Activated T-helper 1 cell treated with anti-CD3 and anti-CD28 coated beads, Interleukin-12 subunit alpha, Interleukin-12 subunit beta, Interleukin-2, Interleukin-4 antibody, amounts not matched to agents 30 ng/mL and 10 ng/mL and 1 ng/mL, durations not matched to agents 14 hours and 24 hours and 36 hours (primary cell): ENCODE results near the gene GRAMD1A. TPM values are rescaled to one million over a fixed set of nuclear protein-coding genes. Genes with fewer than 3 reads are reported as not detected.

Experiments
- DNase-seq: peaks from one replicate; pipeline ENCODE4 v3.0.0; 2021; ENCODE audit warnings: low spot score
- H3K27ac Mint-ChIP-seq: one replicate; pipeline ENCODE4 v1.8.0; 2021; ENCODE audit warnings: mild to moderate bottlenecking, mixed read lengths
- H3K27me3 Mint-ChIP-seq: one replicate; pipeline ENCODE4 v1.8.0; 2022; ENCODE audit warnings: mild to moderate bottlenecking, moderate library complexity, mixed read lengths; ENCODE audit not compliant: insufficient read depth
- H3K36me3 Mint-ChIP-seq: one replicate; pipeline ENCODE4 v1.8.0; 2021; ENCODE audit warnings: low read depth, mixed read lengths
- H3K4me1 Mint-ChIP-seq: one replicate; pipeline ENCODE4 v1.8.0; 2021; ENCODE audit warnings: low read depth, mixed read lengths
- H3K4me3 Mint-ChIP-seq: one replicate; pipeline ENCODE4 v1.8.0; 2021; ENCODE audit warnings: mild to moderate bottlenecking, moderate library complexity, mixed read lengths
- H3K9me3 Mint-ChIP-seq: one replicate; pipeline ENCODE4 v1.8.0; 2021; ENCODE audit warnings: mixed read lengths
- intact Hi-C: fragments of 100-400 bp; cut with micrococcal nuclease; formaldehyde crosslinking; loops from one replicate; pipeline ENCODE4 v1.15.1; 2024
- total RNA-seq: library from RNA; stranded (reverse); gene quantifications from 2 replicates; pipeline ENCODE4 v1.2.3, GENCODE V29; 2022

The GRAMD1A gene
- total RNA-seq, 1 donor from 2014 or later: 176 TPM

DNA sequence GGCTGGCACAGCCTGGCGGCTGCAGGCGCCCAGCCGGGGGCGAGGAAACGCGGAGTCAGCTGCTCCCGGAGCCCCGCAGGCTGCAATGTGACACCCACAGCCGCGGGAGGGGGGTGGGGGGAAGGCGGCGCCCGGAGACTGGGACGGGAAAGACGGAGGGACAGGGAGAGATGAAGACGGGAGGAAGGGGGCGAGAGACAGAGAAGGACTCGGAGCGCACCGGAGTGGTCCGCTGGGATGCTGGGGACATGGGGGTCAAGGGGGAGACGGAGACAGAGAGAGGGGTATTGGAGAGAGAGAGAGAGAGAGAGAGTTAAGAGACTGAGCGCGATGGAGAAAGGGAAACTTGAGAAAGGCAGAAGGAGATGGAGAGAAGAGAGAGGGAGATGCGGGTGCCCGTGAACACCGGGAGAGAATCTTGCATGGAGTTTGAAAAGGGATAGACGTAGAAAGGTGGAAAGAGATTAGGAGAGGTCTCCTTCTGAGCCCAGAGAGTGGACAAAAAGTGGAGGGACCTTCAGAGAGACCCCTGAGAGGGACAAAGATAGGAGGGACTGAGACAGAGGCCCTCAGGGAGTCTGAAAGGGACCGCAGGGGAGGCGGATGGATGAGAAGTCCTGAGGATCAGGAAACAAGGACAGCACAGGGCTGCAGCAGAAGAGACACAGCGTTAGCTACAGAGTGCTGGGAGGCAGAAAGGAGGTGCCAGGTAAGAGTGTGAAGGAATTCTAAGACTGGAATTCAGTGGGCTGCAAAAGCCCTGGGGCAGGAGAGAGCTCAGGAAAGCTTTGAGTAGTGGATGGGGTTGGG lies 31.2 kb downstream of the GRAMD1A start:
- intact Hi-C loops: no loop called here
- peaks cover 7% of the 10 kb centered on the region for H3K4me1 Mint-ChIP-seq
- no peak for DNase-seq
- H3K9me3 Mint-ChIP-seq: no peaks in the 10 kb centered on the region
- H3K4me3 Mint-ChIP-seq: peak overlapping the region; percentile 79
- H3K27ac Mint-ChIP-seq: peak overlapping the region; percentile 37
- H3K27me3 Mint-ChIP-seq: peaks cover 23% of the 10 kb centered on the region
- peaks cover 11% of the 10 kb centered on the region for H3K36me3 Mint-ChIP-seq

DNA sequence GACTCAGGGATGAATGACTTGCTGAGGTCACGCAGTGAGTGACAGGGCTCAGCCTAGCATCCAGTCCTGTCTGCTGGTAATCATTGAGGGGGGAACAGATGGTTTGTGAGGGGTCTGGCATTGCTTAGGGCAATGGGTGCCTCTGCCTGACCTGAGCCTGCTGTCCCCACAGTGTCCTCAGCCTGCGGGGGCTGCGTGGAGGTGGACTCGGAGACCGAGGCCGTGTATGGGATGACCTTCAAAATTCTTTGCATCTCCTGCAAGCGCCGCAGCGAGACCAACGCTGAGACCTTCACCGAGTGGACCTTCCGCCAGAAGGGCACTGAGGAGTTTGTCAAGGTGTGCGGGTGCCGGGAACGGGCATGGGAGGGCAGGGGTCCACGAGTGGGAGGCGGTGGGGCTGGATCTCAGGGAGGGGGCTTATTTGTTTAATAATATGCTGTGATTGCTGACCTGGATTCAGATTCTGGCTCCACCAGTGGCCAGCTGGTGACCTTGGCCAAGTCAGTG lies 32.3 kb downstream of the GRAMD1A start:
- Mint-ChIP-seq H3K36me3 (peaks cover 8% of the 10 kb centered on the region), H3K27ac (no peak overlapping the region), H3K27me3 (peaks cover 23% of the 10 kb centered on the region), H3K4me1 (peaks cover 7% of the 10 kb centered on the region), H3K4me3 (no peak overlapping the region), H3K9me3 (no peaks in the 10 kb centered on the region)
- DNase-seq: no peak
- intact Hi-C loops: no loop called here

DNA sequence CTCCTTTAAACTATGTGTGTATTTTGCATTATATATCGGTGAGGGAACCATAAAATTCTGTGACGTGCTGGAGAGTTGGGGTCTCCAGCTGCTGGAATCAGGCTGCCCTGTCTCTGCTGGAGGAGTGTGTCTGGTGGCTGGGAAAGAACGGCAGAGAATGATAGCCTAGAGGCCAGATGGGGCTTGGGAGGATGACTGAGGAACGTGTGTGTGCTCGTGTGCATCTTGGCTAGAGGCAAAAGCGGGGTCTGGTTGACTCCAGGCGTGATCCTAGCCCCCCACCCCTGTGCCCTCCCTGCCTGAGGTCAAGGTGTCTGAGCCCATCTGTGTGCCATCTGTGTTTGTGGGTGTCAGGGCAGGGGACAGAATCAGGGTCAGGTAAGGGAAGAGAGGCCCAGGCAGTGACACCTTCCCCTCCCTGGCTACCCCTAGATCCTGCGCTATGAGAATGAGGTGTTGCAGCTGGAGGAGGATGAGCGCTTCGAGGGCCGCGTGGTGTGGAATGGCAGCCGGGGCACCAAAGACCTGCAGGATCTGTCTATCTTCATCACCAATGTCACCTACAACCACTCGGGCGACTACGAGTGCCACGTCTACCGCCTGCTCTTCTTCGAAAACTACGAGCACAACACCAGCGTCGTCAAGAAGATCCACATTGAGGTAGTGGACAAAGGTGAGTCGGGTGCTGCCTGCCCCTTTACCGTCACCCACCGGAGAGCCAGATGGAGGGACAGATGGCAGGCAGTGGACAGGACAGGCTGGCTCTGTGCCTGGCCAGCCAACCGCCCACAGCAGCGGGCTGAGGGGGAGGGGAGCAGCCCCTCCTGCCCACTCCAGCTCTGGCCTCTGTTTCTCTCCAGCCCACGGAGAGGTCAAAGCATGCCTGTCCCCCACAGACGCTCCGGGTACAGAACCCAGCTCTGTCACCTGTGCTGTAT lies 33.2 kb downstream of the GRAMD1A start:
- intact Hi-C loops: no loop called here
- DNase-seq: no peak
- H3K9me3 Mint-ChIP-seq: no peaks in the 10 kb centered on the region
- no peak overlapping the region for H3K27ac Mint-ChIP-seq
- peaks cover 26% of the 10 kb centered on the region for H3K27me3 Mint-ChIP-seq
- peaks cover 7% of the 10 kb centered on the region for H3K4me1 Mint-ChIP-seq
- no peak overlapping the region for H3K4me3 Mint-ChIP-seq
- H3K36me3 Mint-ChIP-seq: peaks cover 2% of the 10 kb centered on the region

DNA sequence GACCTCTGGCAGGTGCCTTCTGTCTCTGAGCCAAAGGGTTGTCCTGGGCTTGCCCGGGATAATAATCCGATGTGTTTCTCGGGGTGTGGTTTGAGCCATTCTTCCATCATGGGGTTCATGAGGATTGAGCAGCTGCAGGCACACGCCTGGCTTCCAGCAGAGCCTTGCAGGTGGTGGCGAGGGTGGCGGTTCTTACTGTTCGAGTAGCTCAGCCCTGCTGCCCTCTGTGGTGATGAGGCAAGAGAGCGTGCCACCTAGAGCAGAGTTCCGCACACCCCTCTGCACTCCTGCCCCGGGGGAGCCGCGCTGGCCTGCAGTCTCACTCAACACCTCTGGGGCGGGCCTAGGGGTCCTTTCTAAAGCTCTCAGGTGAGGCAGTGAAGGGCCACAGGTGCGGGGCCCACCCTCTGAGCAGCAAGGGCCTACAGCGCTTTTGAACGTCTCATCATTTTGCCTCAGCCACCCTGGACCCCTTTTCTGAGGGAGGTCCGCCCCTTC lies 33.9 kb downstream of the GRAMD1A start:
- Mint-ChIP-seq H3K36me3 (no peaks in the 10 kb centered on the region), H3K4me3 (no peak overlapping the region), H3K27me3 (peaks cover 27% of the 10 kb centered on the region), H3K9me3 (no peaks in the 10 kb centered on the region), H3K4me1 (peaks cover 7% of the 10 kb centered on the region), H3K27ac (no peak overlapping the region)
- DNase-seq: no peak
- intact Hi-C loops: no loop called here

DNA sequence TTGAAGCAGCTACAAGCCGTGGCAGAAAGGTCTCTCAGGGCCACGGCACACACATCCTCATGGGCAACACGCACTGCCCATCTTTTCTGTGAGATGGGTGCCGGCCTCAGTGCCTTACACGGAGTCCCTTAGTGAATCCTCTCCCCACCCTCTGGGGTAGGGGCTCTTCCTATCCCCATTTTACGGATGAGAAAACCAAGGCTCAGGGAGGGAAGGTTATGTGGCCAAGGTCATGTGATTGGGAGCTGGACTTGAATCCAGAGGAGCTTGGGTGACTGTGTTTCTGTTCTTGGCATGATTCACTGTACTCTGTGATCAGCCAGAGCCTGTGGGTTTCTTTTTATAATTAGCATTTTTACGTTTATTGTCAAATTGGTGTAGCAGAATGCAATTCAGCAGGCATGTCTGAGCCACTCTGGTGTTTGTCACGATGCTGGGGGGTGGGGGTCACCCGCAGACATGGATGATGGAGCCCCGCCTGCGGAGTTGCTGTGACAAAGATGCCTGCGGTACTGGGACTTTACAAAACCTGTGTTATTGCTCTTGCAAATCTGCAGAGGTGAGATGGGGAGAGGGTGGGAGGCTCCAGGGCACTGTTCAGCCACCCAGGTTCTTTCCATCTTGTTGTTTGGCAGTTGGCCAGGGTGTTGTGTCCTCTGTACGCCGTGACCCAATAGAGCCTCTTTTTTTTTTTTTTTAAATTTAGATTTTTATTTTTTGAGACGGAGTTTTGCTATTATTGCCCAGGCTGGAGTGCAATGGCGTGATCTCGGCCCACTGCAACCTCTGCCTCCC lies 34.7 kb downstream of the GRAMD1A start:
- peaks cover 7% of the 10 kb centered on the region for H3K4me1 Mint-ChIP-seq
- no peak overlapping the region for H3K4me3 Mint-ChIP-seq
- H3K27ac Mint-ChIP-seq: peak overlapping the region; percentile 40
- intact Hi-C loops: no loop called here
- no peaks in the 10 kb centered on the region for H3K36me3 Mint-ChIP-seq
- H3K27me3 Mint-ChIP-seq: peaks cover 30% of the 10 kb centered on the region
- no peak for DNase-seq
- H3K9me3 Mint-ChIP-seq: no peaks in the 10 kb centered on the region

DNA sequence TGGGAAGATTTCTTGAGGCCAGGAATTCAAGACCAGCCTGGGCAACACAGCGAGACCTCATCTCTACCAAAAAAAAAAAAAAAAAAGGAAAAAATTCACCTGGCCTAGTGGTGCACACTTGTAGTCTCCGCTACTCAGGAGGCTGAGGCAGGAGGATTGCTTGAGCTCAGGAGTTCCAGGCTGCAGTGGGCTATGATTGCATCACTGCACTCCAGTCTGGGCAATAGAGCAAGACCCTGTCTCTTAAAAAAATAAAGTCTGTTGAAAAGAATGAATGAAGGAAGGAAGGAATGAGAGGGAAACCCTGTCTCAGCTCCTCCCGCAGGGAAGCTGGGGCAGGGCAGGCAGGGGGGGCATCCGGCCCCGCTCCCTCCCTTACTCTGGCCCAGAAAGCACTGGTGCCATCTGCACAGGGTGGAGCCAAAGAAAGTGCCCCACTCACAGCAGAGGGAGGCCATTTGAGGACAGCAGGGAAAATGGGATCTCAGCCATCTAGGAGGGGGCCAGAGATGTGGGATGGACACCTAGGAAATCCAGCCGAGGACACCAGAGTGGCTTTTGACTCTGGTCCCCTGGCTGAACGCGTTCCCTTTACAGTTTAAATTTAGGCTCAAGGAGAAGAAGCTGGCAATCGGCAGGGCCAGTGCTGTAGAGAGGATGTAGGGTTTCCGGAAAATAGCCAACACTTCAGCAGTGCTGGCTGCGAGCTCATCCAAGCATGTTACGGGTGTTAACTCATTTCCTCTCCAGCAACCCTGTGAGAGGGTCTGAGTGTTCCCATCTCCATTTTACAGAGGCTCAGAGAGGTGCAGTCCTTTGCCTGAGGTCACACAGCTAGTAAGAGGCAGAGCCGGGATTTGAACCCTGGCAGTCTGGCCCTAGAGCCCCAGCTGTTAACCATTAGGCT lies 37.8 kb downstream of the GRAMD1A start:
- intact Hi-C loops: no loop called here
- H3K4me1 Mint-ChIP-seq: peaks cover 7% of the 10 kb centered on the region
- H3K27ac Mint-ChIP-seq: no peak overlapping the region
- peaks cover 21% of the 10 kb centered on the region for H3K27me3 Mint-ChIP-seq
- no peaks in the 10 kb centered on the region for H3K9me3 Mint-ChIP-seq
- DNase-seq: no peak
- no peak overlapping the region for H3K4me3 Mint-ChIP-seq
- no peaks in the 10 kb centered on the region for H3K36me3 Mint-ChIP-seq

DNA sequence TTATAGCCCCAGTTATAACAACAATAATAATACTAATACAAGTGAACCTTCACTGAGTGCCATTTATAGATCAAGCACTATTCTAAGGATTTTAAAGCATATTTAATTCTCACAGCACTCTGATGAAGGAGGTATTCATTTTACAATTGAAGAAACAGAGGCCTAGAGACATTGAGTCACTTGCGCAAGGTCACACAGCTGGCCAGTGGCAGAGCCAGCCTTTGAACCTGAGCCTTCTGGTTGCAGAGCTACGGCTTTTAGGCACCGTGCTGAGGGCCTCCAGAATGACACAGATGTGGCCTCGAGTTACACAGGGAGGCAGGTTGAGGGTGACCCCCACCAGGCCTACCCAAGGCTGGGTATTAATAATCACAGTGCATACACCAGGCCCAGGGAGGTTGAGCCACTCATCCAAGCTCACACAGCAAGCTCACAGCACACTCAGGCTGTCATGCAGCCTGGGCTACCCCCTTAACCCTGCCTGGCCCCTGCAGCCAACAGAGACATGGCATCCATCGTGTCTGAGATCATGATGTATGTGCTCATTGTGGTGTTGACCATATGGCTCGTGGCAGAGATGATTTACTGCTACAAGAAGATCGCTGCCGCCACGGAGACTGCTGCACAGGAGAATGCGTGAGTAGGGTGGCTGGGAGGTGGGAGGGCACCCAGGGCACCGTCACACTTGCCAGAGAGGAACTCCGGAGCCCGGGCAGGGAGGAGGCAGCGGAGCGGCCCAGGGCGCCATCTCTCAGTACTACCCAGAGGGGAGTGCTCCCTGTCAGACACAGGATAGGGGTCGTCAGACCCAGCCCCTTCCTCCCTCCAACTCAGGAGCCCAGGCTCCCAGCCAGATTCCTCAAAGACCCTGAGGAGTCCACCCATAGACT lies 38.7 kb downstream of the GRAMD1A start:
- no peaks in the 10 kb centered on the region for H3K9me3 Mint-ChIP-seq
- H3K27me3 Mint-ChIP-seq: peaks cover 20% of the 10 kb centered on the region
- peaks cover 8% of the 10 kb centered on the region for H3K4me1 Mint-ChIP-seq

DNA sequence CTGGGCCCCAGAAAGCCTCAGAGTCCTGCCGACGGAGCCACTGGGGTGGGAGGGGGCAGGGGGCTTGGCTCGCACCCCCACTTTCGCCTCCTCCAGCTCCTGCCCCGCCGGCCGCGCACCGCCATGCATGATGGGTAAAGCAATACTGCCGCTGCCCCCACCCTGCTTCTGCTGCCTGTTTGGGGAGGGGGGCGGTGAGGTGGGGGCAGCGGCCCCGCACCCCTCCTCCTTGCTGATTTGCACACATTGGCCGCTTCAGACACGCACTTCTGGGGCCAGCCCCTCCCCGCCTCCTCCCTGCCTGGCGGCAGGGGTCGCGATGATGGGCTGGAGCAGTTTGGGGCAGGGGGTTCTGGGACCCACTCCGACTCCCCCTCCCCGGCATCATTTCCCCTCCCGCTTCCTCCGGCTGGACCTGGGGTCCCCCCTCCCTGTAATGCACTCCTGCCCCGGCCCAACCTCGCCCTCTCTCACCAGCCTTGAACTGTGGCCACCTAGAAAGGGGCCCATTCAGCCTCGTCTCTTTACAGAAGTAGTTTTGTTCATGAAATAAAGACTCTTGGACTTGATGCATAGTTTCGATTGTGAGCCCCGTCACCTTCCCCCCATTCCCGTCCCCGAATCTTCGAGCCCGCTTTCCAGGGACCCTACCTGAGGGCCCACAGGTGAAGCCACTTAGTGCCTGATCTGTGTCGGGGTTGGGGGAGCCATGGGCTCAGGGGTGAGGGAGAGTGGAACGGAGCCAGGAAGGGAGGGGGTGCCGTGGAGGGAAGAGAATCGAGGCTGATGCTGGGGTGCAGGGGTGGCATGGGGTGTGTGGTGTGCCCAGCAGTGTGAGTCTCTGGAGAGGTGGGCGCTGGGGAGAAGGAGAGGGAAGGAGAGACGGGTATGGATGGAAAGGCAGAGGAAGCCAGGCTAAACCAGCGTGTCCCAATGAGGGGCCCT lies 40.0 kb downstream of the GRAMD1A start:
- intact Hi-C loops: no loop called here
- Mint-ChIP-seq H3K36me3 (no peaks in the 10 kb centered on the region), H3K4me3 (no peak overlapping the region), H3K27ac (no peak overlapping the region), H3K27me3 (peaks cover 16% of the 10 kb centered on the region), H3K4me1 (peaks cover 20% of the 10 kb centered on the region), H3K9me3 (no peaks in the 10 kb centered on the region)
- no peak for DNase-seq

More for the DNA sequence above, 38.7 kb downstream of the GRAMD1A start:
- no peak for DNase-seq
- H3K27ac Mint-ChIP-seq: no peak overlapping the region
- intact Hi-C loops: no loop called here
- H3K36me3 Mint-ChIP-seq: no peaks in the 10 kb centered on the region
- no peak overlapping the region for H3K4me3 Mint-ChIP-seq

DNA sequence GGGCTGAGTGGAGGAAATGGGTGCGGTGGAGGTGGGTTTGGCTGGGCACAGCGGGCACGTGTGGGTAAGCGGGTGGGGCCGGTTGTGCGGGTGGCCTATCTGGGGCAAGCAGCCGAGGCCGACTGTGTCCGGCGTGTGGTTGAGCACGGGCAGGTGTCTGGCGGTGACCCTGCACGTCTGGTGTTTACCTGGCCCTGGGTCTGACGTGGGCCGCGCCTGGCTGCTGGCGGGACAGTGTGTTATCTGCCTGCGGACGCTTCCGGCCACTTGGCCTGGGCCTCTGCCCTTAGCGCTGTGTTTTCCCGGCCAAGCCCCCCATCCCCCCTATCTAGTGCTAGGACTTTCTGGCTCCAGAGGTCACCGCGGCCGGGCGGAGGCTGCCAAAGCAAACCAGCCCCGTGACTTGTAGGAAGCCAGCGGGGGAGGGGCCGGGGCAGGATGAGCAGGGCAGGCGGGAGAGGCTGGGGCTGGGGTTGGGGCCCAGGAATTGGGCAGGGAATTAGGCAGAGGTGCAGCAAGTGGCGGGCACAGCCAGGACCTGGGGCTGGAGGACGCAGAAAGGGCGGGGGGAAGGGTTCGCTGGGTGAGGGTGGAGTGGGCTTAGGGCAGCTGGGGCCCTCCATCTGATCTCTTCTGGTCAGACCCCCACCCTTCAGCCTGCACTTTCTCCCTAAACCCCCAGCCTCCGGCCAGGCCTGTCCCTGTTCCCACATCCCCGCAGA lies 40.9 kb downstream of the GRAMD1A start:
- no peaks in the 10 kb centered on the region for H3K36me3 Mint-ChIP-seq
- no peaks in the 10 kb centered on the region for H3K9me3 Mint-ChIP-seq
- H3K4me3 Mint-ChIP-seq: no peak overlapping the region
- intact Hi-C loops: no loop called here
- DNase-seq: no peak
- H3K27ac Mint-ChIP-seq: no peak overlapping the region
- H3K27me3 Mint-ChIP-seq: peaks cover 16% of the 10 kb centered on the region
- peaks cover 28% of the 10 kb centered on the region for H3K4me1 Mint-ChIP-seq

DNA sequence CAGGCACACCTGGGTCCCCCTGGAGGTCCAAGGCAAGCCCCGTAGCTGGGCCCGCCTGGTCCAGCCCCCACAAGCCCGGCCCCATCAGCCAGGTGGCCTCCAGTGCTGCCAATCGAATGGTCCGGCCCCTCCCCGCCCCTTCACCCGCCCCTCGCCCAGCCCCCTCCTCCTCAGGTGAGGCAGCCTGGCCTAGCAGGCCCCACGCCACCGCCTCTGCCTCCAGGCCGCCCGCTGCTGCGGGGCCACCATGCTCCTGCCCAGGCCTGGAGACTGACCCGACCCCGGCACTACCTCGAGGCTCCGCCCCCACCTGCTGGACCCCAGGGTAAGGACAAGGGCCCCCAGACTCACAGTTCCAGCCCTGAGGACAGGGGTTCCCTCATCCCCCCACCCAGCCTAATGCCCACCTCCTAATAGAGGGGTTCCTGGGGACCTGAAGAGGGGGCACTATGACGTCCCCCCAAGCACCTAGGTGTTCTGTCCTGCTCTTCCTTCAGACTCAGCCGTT lies 41.5 kb downstream of the GRAMD1A start, which contains the start of gene HPN:
HPN (plus strand) TSS at position 174 of the 508 bp plus-strand sequence. CDS start 786 bp downstream, outside the sequence.
- H3K27ac Mint-ChIP-seq: no peak within 1 kb of the TSS
- H3K9me3 Mint-ChIP-seq: no peaks in the 10 kb centered on the region
- H3K4me3 Mint-ChIP-seq: no peak within 1 kb of the TSS
- H3K27me3 Mint-ChIP-seq: peaks cover 16% of the 10 kb centered on the region
- H3K36me3 Mint-ChIP-seq: no peaks in the 10 kb centered on the region
- DNase-seq: no peak
- intact Hi-C loops: no loop called here
- peaks cover 28% of the 10 kb centered on the region for H3K4me1 Mint-ChIP-seq
